ENCODE results near the gene EFEMP2.

GRCh38 chr11:65879617-65880016 lies 7.0 kb upstream of the EFEMP2 start, which contains the start of gene CTSW:
- TF ChIP-seq EZH2phosphoT487 (conservative IDR thresholded peaks at IDR 0.05; ENCODE audit: low read length) (no peak), CTCF (IDR thresholded peaks at IDR 0.05; ENCODE audit: insufficient read depth, low read length, poor library complexity, severe bottlenecking) (no peak)
